ENCODE measurements around the gene FRMD4A.

DNA sequence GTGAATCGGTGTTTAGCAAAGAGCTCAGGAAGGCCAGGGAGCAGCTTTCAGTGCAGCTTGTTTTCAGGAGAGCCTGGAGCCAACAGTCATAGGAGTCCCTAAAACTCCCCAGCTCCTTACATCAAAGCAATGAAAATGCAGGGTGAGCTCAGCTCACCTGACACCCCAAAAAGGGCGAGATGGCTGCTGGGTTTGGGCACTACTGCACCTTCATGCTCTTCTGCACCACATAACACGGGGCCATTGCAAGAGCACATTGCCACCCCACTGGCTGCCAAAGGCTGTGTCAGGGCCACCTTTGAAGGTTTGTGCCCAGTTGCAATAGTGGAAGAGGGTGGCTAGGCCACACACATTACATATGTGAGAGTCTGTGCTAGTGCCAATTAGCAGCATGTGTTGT, 25.0 kb upstream of the FRMD4A start:
- TF ChIP-seq CTCF (IDR thresholded peaks at IDR 0.05 in 2 of 3, conservative IDR thresholded peaks at IDR 0.05 in 1 of 3; ENCODE audit: control insufficient read depth in 2 of 3, extremely low read depth in 1 of 3, insufficient read depth in 1 of 3, low read depth in 3 of 3, low read length in 3 of 3), result no peak
- no peak for TF ChIP-seq RB1 (IDR thresholded peaks at IDR 0.05; ENCODE audit: borderline replicate concordance)
- TF ChIP-seq POLR2A (IDR thresholded peaks at IDR 0.05; ENCODE audit: low read depth, low read length), result no peak
- TF ChIP-seq EZH2 (IDR thresholded peaks at IDR 0.05; ENCODE audit: borderline replicate concordance, control insufficient read depth, low read depth, low read length), result no peak
- no peak for TF ChIP-seq SMAD1 (IDR thresholded peaks at IDR 0.05; ENCODE audit: low read depth, partially characterized antibody)
- no peak for TF ChIP-seq SIN3A (IDR thresholded peaks at IDR 0.05; ENCODE audit: low read depth, low read length)

All from GM12878 (cell line).